CD4-positive, alpha-beta T cell treated with Interleukin-4 for 4 hours (primary cell): ENCODE measurements around the gene EIF2D.
"Not testable (repeated sequence)": the region's sequence is repeated elsewhere in the genome, so short reads cannot be mapped to it uniquely, and the experiment has no call there.

Experiments used
- DNase-seq: peaks from one replicate; pipeline ENCODE4 v3.0.0-alpha.2; 2020

The EIF2D gene

GRCh38 chr1:206586501-206587445, 25.5 kb downstream of the EIF2D start:
- DNase-seq, result no peak

DNA sequence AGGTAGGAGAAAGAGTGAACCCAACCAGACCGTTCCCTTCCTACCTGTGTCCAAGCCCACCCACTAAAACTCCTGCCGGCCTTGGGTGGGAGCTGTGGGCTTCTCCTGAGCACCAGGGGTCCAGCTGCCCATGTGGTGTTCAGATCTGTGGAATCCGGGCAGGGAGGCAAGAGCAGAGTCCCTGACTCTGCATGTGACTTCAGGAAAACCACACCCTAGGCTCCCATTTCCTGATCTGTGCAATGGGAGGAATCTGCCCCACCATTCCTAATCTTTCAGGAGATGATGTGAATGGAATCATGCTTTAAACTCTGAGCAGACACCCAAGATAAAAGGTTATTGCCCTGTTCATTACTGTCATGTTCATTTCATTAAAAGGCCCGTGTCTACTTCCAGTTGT, 27.6 kb downstream of the EIF2D start:
- DNase-seq, result no peak

DNA sequence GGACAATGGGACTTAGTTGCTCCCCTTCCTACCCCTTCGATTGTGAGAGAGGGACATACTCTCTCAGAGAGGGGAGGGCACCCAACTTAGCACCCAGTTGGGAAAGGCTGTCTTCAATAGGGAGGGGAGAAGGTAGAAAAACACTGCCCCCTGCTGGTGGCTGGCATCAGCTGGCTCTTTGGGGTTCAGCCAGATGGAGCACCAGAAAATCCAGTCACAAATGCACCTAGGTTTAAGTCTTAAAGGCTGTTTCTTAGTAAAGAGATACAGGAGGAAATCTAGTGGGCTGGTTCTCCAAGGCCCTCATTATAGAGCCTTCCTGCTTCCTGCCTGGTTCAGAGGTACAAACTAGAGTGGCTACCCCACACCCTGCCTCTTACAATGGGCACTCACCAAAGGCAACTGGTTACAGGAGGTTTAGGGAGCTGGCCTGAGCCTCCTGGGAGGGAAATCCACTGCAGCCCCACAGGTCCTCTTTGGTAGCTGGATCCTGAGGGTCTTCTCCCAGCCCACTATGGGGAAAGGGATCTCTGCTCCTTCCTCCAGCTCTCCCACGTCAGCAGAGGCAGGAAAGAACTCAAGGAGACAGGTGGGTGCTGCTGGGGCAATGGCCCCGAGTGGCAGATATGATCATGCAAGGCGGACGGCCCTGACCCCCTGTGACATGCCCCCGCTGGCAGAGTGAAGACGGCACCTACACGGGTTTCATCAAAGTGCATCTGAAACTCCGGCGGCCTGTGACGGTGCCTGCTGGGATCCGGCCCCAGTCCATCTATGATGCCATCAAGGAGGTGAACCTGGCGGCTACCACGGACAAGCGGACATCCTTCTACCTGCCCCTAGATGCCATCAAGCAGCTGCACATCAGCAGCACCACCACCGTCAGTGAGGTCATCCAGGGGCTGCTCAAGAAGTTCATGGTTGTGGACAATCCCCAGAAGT, 28.3 kb downstream of the EIF2D start:
- DNase-seq, result peak; percentile 82

GRCh38 chr1:206582971-206583706, 29.1 kb downstream of the EIF2D start:
- DNase-seq, result no peak

GRCh38 chr1:206582537-206582936, 29.7 kb downstream of the EIF2D start:
- DNase-seq, result no peak

- peak; percentile 71 for DNase-seq
Measured at GRCh38 chr1:206581571-206581981, 30.7 kb downstream of the EIF2D start.

DNA sequence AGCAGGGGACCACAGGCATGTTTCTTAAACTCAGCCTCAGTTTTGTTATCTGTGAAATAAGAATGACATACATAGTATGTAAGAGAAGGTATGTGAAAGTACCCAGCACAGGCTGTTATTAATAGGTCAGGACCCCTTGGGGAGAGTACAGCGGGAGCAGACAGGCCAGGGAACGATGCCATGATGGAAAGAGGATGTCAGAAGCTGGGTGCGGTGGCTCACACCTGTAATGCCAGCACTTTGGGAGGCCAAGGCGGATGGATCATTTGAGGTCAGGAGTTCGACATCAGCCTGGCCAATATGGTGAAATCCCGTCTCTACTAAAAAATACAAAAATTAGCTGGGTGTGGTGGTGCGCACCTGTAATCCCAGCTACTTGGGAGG, 31.2 kb downstream of the EIF2D start:
- DNase-seq, result not testable (repeated sequence)

GRCh38 chr1:206580438-206581113, 31.7 kb downstream of the EIF2D start:
- no peak for DNase-seq

DNA sequence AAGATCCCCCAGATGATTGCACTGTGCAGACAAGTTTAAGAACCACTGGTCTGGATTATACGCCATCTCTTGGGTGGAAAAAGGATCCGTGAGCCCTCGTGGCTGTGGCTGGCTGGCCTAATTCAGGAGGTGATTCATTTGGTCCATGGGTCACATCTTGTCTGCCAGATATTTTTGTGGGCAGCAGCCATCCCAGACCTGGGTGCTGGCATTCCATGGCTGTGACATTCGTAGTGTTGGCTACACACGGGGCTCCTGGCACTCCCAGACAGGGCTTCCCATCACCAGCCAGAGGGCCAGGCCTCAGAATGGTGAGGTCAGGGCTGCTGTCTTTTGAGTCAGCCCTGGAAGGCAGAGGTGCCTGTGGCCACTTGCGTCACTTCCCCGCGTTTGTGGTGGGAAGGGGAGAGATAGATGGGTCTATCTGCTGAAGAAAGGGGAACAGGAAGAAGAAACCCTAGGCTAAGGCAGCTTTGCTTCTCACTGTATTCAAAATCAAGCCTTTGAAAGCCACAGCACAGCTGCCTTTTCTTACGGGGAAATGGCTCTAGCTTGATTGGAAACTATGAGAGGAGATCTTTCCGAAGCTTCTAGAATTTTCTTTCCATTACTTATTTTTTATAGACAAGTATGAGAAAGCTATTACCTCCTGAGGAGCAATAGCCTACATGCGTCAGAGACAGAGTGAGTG, 32.4 kb downstream of the EIF2D start:
- peak; percentile 86 for DNase-seq

DNA sequence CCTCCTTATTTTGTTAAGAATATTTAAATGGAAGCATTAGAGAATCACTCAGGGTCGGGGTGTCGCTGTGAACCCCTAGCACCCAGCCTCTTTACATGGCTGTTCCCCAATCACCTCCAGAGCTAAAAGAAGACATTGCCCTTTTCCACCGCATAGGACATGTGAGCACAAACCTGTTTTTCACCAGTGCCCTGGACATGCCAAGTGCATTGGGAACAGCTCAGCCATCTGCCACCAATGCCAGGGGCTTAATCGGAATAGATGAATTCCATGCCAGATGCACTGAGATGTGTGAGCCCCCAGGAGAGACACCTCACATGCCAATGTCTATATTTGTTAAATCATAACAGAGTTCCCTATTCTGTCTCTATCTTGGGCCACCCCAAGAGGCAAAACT, 33.3 kb downstream of the EIF2D start:
- no peak for DNase-seq

- peak; percentile 87 for DNase-seq
Measured at GRCh38 chr1:206578068-206578977, 33.9 kb downstream of the EIF2D start.

- no peak for DNase-seq
Measured at GRCh38 chr1:206577626-206578025, 34.6 kb downstream of the EIF2D start.

DNA sequence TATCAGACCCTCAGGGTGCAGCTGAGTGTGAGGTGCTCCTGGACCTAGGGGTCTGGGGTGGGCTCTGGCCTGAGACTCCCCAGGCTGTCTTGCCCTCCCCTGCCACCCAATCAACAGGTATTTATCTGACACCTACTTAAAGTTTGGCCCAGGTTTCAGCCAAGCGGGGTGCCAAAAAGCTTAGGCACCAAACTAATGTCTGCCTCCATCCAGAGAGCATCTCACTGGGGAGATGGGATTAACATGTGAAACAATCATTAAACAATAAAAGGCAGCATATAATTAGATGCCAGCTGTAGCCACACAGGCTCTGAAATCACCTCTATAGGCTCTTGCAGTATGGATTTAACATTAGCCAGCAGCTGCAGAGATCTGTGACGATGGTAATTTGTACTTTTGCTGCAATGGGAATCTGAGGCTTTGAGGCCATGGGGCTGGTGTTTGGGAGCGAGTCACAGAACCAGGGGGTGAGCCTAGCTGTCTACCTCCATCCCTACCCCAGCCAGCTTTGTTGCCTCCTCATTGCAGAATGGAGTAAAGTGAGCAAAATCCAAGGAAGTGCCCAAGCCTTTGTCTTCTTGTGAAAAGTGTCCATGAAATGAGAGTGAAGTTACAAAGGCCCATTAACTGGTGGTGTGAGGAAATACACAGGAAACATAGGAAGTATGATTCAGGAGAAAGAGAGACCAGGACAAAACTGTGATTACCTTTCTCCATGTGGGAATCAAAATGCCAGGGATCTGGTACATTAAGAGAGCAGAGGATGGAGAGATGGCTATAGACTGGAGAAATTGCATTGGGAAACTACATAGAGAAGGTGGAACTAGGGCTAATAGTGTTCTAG, 36.1 kb downstream of the EIF2D start:
- DNase-seq, result no peak

- peak; percentile 82 for DNase-seq
Measured at GRCh38 chr1:206575165-206575893, 36.9 kb downstream of the EIF2D start.

- no peak for DNase-seq
Measured at GRCh38 chr1:206573762-206574161, 38.5 kb downstream of the EIF2D start.

DNA sequence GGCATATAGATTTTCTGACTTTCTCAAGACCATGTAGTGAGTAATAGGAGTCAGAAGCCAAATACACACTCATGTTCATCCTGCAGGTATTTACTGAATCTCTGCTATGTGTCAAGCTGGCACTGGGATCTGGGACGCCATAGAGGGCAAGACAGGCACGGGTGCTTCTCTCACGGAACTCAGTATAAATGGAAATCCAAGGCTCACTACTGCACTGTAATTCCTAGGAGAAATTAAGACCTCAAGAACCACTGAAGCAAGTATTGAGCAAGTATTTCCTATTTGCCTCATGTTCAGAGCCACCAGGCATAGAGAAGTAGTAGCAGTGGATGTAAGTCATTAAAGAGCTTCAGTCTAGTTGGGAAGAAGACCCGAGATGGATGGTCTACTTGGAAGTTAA, 38.9 kb downstream of the EIF2D start:
- DNase-seq, result no peak

DNA sequence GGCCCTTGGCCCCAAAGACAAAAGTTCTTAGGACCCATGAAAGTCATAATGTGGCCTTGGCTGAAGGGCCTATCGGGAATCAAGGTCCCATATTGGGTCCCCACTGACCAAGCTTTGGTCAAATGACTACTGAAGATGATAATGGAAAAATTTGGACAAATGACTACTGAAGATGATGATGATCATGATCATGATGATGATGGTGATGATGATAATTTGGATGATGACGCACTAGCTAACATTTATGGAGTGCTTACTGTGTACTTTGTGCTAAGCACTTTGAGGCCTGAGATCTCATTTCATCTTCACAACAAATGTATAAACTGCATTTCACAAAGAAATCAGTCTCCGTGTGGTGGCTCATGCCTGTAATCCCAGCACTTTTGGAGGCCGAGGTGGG, 39.4 kb downstream of the EIF2D start:
- DNase-seq, result no peak

- no peak for DNase-seq
Measured at GRCh38 chr1:206570529-206570928, 41.7 kb downstream of the EIF2D start.

GRCh38 chr1:206569556-206569955, 42.7 kb downstream of the EIF2D start:
- DNase-seq, result no peak
